SU-DHL-6 (cell line): ENCODE measurements around the gene ZNF423.

Source experiments
- CTCF ChIP-seq: fragments of 200-600 bp; sonication (generic); IDR thresholded peaks from one replicate; pipeline ENCODE4 v1.5.1; 2017; ENCODE audit warnings: antibody characterized with exemption, mild to moderate bottlenecking, low read length, moderate library complexity; ENCODE audit not compliant: insufficient read depth, poor library complexity, severe bottlenecking
- EZH2phosphoT487 ChIP-seq: fragments of 200-600 bp; sonication (generic), shearing (Covaris generic); conservative IDR thresholded peaks from 2 replicates; pipeline ENCODE4 v1.6.1; 2018; ENCODE audit warnings: mild to moderate bottlenecking, antibody characterized with exemption, low read length, moderate library complexity, mixed read lengths

- no peak for TF ChIP-seq CTCF
- no peak for TF ChIP-seq EZH2phosphoT487
Observed at GRCh38 chr16:49724774-49725173, 131.1 kb downstream of the ZNF423 start.
